Esophagus squamous epithelium (tissue), 4 donors: ENCODE results near the gene ACAP3.

Experiments
- CTCF ChIP-seq, 6 experiments: fragments of 450-650 bp in 4 of 6; fragments of 200-600 bp in 2 of 6; sonication (generic) in 2 of 6; IDR thresholded peaks; one replicate each; pipeline ENCODE4 v1.5.1; 2016 to 2019; ENCODE audit warnings: antibody characterized with exemption in 6 of 6, mild to moderate bottlenecking in 4 of 6, moderate library complexity in 4 of 6
- POLR2A ChIP-seq, 4 donors: fragments of 450-650 bp; IDR thresholded peaks; one replicate each; pipeline ENCODE4 v1.6.1; 2017; ENCODE audit warnings: antibody characterized with exemption in 4 of 4, mild to moderate bottlenecking in 4 of 4, moderate library complexity in 3 of 4

- TF ChIP-seq CTCF (IDR thresholded peaks at IDR 0.05) (no peak), POLR2A (IDR thresholded peaks at IDR 0.05) (no peak)
Measured at GRCh38 chr1:1338278-1338677, 30.5 kb upstream of the ACAP3 start.
